Measurements from ENCODE around the gene INHBB.

Gene INHBB

DNA sequence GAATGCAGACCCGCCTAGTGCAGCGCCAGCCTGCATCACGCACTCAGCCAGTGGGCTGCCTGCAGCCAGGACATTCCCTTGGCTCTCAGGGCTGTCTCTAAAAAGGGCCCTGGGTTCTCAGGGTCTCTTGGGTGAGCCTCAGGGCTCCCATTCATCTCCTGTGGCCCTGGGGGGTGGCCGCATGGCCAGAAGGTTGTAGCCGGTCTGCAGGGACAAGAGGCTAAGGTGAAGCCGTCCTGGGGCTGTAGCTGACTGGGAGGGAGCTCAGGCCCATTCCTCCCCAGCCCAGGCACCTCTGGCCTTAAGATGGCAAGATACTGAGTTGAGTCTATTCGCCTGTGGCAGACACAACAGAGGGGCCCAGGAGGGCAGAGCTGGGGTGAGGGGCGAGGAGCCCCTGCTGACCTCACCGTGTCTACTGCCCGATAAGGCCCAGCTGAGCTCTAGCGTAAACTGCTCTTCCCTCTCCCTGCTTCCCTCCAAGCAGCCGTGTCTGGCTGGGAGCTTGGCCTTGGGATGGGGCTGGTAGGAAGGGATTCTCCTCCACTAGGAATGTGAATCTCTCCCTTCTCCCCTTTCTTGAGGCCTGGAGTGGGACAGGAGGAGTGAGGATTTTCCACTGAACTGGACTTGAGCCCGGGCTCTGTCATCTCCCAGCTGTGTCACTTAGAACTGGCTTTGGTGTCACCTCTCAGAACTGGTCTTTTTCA is 37.9 kb downstream of the INHBB start:
- Mint-ChIP-seq H3K9me3 (no peaks in the 10 kb centered on the region), H3K4me3 (no peak overlapping the region), H3K36me3 (ENCODE audit: low read depth) (no peaks in the 10 kb centered on the region), H3K27ac (no peak overlapping the region), H3K4me1 (no peaks in the 10 kb centered on the region), H3K27me3 (ENCODE audit: low read depth) (peaks cover 38% of the 10 kb centered on the region)
- TF ChIP-seq, protein P1, sequence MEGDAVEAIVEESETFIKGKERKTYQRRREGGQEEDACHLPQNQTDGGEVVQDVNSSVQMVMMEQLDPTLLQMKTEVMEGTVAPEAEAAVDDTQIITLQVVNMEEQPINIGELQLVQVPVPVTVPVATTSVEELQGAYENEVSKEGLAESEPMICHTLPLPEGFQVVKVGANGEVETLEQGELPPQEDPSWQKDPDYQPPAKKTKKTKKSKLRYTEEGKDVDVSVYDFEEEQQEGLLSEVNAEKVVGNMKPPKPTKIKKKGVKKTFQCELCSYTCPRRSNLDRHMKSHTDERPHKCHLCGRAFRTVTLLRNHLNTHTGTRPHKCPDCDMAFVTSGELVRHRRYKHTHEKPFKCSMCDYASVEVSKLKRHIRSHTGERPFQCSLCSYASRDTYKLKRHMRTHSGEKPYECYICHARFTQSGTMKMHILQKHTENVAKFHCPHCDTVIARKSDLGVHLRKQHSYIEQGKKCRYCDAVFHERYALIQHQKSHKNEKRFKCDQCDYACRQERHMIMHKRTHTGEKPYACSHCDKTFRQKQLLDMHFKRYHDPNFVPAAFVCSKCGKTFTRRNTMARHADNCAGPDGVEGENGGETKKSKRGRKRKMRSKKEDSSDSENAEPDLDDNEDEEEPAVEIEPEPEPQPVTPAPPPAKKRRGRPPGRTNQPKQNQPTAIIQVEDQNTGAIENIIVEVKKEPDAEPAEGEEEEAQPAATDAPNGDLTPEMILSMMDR (IDR thresholded peaks at IDR 0.05; ENCODE audit: unreplicated experiment in 3 of 3) = no peak

GRCh38 chr2:120384486-120385354 is 38.8 kb downstream of the INHBB start:
- Mint-ChIP-seq H3K9me3 (no peaks in the 10 kb centered on the region), H3K27me3 (ENCODE audit: low read depth) (peaks cover 34% of the 10 kb centered on the region), H3K27ac (no peak overlapping the region), H3K4me1 (no peaks in the 10 kb centered on the region), H3K4me3 (no peak overlapping the region), H3K36me3 (ENCODE audit: low read depth) (no peaks in the 10 kb centered on the region)
- TF ChIP-seq, protein P1 (IDR thresholded peaks at IDR 0.05; ENCODE audit: unreplicated experiment in 3 of 3) = no peak

GRCh38 chr2:120385355-120386127 is 39.6 kb downstream of the INHBB start:
- Mint-ChIP-seq H3K27me3 (ENCODE audit: low read depth) (peaks cover 39% of the 10 kb centered on the region), H3K36me3 (ENCODE audit: low read depth) (no peaks in the 10 kb centered on the region), H3K27ac (no peak overlapping the region), H3K4me3 (no peak overlapping the region), H3K9me3 (no peaks in the 10 kb centered on the region), H3K4me1 (no peaks in the 10 kb centered on the region)
- TF ChIP-seq, protein P1 (IDR thresholded peaks at IDR 0.05; ENCODE audit: unreplicated experiment in 3 of 3) = no peak

DNA sequence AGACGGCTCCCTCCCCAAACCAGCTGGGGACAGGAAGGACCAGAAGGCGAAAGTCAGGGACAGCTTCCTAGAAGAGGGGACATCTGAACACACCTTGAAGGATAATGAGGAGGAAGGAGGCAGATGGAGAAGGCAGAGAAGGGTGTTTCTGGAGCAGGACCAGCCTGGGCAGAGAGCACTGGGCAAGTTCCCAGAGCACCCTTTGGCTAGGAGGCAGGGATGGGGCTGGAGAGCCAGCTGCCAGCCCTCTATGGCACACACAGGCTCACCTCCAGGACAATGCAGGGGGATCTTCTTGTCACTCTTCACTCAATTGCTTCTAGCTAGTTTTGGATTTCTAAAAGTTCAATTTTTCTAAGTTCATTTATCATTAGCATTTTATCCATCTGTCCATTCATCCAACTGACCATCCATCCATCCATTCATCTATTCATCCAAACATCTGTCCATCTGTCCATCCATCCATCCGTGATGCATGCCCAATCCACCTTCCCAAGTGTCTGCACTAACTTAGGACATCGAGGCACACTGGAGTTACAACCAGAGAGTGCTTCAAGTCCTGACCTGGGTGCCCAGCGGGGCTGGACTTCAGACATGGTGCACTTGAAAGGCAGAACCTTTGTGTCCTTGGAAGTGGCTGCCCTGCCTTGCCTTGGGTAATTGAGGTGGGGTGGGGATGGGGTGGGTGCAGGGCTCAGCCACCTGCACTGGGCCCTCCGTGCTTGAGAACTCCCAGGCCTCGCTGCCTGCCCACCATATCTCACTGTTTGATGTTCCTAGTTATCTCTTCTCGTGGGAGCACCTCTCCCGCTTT is 42.5 kb downstream of the INHBB start:
- Mint-ChIP-seq H3K4me3 (no peak overlapping the region), H3K4me1 (no peaks in the 10 kb centered on the region), H3K36me3 (ENCODE audit: low read depth) (no peaks in the 10 kb centered on the region), H3K27ac (no peak overlapping the region), H3K27me3 (ENCODE audit: low read depth) (peaks cover 28% of the 10 kb centered on the region), H3K9me3 (no peaks in the 10 kb centered on the region)
- TF ChIP-seq, protein P1 (IDR thresholded peaks at IDR 0.05; ENCODE audit: unreplicated experiment in 3 of 3) = no peak

- TF ChIP-seq, protein P1 (IDR thresholded peaks at IDR 0.05; ENCODE audit: unreplicated experiment in 3 of 3) = no peak
- Mint-ChIP-seq H3K4me3 (no peak overlapping the region), H3K27me3 (ENCODE audit: low read depth) (peaks cover 24% of the 10 kb centered on the region), H3K4me1 (no peaks in the 10 kb centered on the region), H3K36me3 (ENCODE audit: low read depth) (no peaks in the 10 kb centered on the region), H3K27ac (no peak overlapping the region), H3K9me3 (no peaks in the 10 kb centered on the region)
These were observed 43.1 kb downstream of the INHBB start for GRCh38 chr2:120389036-120389391.
